ENCODE data around the gene FER1L5.

Gene FER1L5

DNA sequence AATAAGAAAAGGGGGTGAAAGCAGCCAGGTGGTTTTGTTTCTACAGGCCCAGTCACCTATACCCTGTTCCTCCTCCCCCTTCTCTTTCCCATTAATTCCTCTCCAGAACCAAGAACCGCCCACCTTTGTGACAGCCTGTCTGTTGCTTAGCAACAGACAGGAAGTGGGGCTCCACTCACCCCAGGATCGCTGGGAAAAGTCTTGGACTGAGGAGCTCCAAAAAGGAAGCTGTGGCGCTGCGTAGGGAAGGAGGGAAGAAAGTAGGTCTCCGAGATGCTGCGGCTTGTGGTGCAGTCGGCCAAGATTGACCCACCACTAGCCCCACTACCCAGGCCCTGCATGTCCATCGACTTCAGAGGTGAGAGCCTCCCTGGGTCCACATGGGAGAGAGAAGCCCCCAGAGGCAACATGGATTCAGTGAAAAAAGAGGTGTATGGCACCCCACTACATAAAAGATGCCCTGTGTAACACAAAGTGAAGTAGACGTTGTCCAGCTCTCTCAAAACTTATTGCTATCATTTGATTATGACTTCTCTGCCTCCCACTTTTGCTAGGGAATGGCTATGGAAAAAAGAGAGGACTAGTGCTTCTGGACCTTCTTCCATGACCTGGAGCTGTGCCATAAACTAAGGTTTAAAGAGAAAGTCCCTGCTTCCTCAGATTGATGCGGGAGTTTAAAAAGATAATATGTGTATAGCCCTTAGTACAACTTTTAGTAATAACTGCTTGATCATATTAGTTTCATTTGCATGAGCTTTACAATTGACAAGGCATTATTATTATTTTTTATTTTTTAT lies at the start of gene FER1L5:
Gene FER1L5 (plus strand): TSS at position 201 of the 797 bp plus-strand sequence. CDS start 73 bp downstream, at position 274.
- DNase-seq = no peak

DNA sequence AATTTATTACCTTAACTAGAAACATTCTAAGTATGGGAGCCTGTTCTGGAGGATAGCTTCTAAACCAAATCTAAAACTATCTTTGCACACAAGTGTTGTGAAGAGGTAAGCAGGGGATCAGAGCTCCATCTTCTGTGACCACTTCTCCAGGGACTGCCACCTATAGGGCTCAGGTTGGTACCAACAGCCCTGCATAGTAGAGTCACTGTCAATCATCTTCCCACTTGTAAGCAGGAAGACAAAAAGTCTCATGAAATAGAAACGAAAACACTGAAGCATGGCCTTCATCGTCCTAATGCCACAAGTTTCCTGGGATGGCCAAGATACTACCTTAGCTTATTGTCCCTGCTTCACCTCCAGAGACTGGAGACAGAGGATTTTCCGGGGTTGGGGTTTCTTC lies 48.3 kb upstream of the FER1L5 start:
- DNase-seq = no peak

DNA sequence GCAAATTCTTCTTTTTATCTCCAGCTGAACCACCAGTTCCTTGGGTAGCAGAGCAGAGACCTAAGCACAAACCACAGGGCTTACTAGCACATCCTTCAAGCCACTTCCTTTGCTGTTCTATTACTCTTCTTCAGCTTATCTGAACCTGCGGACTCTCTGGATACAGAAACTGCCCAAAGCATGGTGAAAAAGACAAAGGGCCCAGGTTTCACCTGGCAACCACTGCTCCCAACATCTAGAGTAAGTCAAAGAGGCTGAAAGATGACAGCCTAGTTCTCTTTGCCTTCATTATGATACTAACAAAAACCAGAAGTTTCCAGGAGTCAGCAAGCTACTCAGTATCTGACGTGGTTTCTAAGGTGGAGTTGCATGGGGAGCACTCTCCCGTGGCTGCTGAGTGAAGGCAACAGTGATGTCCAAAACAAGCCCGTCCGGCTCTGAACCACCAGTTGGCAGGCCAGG lies 47.8 kb upstream of the FER1L5 start:
- no peak for DNase-seq

DNA sequence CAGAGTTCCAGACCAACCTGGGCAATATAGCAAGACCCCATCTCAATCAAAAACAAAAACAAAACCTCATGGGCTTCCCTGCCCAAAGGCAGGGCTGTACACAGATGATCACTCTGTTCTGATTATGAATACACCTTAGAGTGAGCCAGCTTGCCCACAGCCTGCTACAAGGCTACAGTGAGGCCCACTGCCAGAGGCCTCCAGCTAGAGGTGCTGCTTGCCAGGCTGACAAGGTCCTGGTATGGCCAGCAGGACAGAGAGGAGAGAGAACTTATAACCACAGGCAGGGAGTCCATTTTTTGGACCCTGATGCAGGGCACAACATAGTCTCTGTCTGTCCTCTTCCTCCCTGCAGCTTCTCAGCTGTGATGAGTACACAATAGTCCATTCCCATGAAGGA lies 46.0 kb upstream of the FER1L5 start:
- DNase-seq = no peak

DNA sequence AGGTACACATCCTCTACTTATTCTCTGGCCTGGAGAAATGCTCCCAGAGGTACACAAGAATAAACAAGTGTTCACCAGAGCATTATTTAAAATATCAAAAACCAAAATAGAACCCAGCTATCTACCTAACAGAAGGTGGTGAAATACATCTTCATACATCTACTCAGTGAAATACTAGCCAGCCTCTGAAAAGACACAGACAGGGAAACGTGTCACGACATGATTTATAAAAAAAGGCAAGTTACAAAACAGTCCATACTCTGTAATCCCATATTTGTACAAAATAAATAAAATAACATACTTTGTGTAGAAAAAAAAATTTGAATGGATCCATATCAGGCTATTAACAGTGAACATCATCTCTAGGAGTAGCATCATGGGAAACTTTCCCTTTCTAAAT lies 42.6 kb upstream of the FER1L5 start:
- DNase-seq = no peak

- no peak for DNase-seq
Measured at GRCh38 chr2:96601382-96602292, 40.9 kb upstream of the FER1L5 start.

DNA sequence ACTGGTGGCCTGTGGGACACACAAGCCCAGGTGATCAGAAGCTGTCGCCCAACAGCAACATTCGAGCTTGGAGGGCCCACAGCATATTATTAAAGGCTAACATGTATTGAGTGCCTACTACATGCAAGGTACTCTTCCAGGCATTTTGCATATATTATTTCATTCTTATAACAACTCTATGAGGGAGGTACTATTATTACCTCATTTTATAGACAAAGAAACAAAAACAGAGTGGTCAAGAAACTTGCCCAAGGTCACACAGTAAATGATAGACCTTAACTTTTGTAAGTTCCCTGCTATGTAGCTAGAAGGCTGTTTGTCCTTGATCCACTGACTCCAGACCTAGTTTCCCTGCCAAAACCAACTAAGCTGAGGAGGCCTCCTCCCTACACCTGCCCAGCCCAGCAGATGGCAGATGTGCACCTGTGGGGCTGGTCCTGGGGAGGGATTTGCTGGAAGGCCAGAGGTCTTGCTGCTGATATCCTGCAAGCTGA lies 40.2 kb upstream of the FER1L5 start:
- no peak for DNase-seq

GRCh38 chr2:96604104-96604503 lies 38.5 kb upstream of the FER1L5 start:
- DNase-seq = no peak

- DNase-seq = no peak
Measured at GRCh38 chr2:96608469-96609455, 33.8 kb upstream of the FER1L5 start.

- DNase-seq = no peak
Measured at GRCh38 chr2:96616128-96616527, 26.4 kb upstream of the FER1L5 start.

- DNase-seq = no peak
Measured at GRCh38 chr2:96616535-96616934, 26.0 kb upstream of the FER1L5 start.

DNA sequence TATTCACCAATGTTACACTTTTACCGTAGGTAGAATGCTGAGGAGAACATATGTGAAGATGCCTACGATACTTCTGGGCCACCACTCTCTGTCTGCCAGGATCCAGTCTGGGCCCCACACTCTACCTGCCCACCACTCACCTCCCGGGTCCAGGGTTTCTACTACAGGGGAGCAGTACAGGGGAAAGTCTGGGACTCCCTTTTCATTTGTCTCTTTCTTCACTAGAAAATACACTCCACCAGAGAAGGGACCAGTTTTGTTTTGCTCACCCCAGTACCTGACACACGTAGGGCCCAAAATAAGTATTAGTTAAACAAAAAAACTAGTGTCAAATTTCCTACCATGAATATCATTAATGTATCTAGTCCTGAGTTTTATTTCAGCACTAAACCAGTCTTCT lies 25.6 kb upstream of the FER1L5 start:
- no peak for DNase-seq

- no peak for DNase-seq
Measured at GRCh38 chr2:96618596-96619283, 23.8 kb upstream of the FER1L5 start.

GRCh38 chr2:96622544-96622943 lies 20.0 kb upstream of the FER1L5 start:
- DNase-seq = no peak

GRCh38 chr2:96623116-96623515 lies 19.4 kb upstream of the FER1L5 start:
- no peak for DNase-seq

DNA sequence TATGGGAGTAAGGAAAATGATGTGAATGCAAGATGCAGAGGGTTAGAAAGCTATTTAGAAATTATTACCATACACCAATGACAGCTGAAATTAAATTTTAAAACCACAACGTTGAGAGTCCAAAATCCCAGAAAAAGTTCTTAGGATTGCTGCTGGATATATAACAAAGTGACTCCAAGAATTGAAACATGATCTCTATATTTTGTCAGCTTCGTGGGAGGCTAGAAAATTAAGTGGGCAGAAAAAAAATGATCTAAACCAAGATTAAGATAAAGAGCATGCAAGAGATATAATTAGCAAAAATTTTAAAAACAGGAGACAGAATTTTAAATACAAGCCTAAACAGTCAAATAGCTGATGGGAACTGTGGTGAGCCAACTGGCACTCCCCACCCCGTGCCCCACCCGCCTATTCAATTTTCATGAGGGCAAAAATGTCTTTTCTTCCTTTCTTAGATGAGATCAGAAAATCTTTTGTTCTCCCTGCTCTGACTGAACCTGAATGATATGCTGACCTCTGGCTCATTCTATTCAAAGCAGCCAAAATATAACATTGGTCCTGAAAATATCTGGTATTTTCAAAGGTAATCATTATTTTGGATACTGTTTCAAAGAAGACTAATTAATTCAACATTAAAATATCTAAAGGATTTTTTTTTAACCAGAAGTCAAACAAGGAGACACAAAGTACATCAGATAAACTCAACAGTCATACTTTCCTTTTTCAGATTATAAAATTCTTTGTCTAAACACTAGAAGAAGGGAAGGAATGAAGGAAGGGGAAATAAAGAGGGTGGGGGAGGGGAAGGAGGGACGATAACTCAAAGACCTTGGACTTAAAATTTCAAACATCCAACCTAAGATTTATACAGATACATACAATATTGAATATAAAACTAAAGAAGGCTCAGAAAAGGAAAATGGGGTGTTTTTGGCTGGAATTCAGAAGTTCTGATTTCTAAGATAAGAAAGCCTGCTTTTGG lies 16.7 kb upstream of the FER1L5 start:
- DNase-seq = no peak

DNA sequence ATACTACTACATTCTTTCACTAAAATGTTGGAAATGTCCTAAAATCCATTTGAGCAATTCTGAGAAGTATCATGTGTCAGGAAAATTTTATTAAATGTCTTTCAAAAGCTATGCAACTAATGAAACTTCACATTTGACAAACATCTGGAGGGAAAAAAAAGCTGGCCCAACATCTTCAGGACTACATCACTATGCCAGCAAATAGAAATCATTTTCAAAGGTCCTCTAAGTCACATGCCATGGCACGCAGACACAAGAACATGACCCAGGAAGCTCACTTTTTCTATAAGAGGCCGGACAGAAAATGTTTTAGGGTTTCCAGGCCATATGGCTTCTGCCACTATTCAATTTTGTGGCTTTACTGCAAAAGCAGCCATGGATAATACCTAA lies 16.0 kb upstream of the FER1L5 start:
- no peak for DNase-seq

GRCh38 chr2:96631804-96632435 lies 10.6 kb upstream of the FER1L5 start:
- DNase-seq = no peak

GRCh38 chr2:96633641-96634040 lies 8.9 kb upstream of the FER1L5 start:
- DNase-seq = no peak

GRCh38 chr2:96636551-96637171 lies 5.9 kb upstream of the FER1L5 start:
- DNase-seq = no peak

Measured in stimulated activated naive CD4-positive, alpha-beta T cell treated with Interleukin-2 at 50 U/mL for 16 hours (primary cell).